Measurements from ENCODE around the gene GPR17.

GPR17 gene

GRCh38 chr2:127642706-127643438, 3.1 kb upstream of the GPR17 start:
- no peak for DNase-seq

- DNase-seq, result no peak
These were observed 2.4 kb upstream of the GPR17 start for GRCh38 chr2:127643439-127644065.

GRCh38 chr2:127644066-127645025, 1.6 kb upstream of the GPR17 start:
- no peak for DNase-seq

DNA sequence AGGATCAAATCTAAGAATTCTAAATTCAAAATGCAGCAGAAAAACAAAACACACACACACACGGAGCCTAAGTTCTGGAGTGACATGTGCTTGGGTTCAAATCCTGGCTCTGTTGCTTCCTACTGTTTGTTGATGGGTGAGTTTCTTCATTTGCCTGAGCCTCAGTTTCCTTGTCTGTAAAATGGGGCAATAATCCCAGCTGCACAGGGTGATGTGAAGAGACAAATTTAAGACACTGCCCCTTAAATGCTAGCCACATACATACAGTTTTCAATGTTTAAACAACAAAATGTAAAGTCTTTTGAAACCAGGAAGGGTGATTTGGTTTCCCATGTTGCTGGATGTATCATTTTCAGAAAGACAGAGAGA, 943 bp upstream of the GPR17 start:
- DNase-seq, result no peak

DNA sequence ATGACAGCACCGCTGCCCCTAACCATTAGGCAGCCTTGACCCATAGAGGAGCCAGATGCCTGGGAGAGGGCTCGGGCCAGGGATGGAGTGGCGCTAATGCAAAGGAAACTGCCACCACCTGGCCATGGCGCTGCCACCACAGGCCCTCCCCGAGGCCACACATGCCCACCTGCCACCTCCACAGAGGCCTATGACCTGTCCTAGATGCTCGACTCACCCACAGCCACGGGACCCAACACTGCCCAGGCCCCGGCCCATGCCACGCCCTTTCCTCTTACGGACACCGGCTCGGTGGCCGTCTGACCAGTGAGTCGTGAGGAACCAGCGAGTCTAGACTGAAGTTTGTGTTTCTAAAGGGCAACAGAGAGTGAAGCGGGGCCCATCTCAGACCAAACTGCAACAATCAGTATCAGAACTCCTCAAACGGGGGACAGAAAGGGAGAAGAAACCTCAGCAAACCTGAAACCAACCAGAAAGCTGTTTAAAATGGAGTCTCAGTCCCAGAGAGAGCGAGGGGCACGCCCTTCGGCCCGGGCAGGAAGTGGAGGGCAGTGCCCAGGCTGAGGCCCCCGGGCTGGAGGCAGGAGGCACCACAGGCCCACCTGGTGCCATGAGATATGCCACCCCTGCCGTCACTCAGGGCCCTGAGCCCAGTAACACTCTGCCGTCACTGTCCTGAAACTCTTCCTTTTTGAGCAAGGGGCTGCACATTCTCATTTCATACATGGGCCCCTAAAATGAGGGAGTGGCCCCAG, 711 bp downstream of the GPR17 start:
- DNase-seq, result no peak

GRCh38 chr2:127647242-127648190, 1.6 kb downstream of the GPR17 start:
- DNase-seq, result no peak

GRCh38 chr2:127648321-127648720, 2.4 kb downstream of the GPR17 start:
- DNase-seq, result no peak

GRCh38 chr2:127649100-127649611, 3.2 kb downstream of the GPR17 start:
- DNase-seq, result peak; percentile 26

DNA sequence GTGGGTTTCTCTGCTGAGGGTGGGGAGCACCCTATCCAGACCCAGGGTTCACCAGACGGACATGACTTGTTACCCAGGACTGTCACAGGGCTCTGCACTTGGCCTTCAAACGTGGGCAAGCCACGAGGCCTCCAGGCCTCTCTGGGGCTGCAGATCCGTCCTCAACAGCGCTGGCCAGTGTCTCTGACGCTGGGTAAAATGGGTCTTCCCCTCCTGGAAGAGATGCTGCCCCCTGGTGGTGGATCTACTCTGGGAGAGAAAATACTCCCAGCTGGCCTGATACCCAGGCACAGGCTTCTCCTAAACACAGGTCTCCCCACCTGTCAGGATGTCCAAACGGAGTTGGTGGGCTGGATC, 3.7 kb downstream of the GPR17 start:
- peak; percentile 96 for DNase-seq

DNA sequence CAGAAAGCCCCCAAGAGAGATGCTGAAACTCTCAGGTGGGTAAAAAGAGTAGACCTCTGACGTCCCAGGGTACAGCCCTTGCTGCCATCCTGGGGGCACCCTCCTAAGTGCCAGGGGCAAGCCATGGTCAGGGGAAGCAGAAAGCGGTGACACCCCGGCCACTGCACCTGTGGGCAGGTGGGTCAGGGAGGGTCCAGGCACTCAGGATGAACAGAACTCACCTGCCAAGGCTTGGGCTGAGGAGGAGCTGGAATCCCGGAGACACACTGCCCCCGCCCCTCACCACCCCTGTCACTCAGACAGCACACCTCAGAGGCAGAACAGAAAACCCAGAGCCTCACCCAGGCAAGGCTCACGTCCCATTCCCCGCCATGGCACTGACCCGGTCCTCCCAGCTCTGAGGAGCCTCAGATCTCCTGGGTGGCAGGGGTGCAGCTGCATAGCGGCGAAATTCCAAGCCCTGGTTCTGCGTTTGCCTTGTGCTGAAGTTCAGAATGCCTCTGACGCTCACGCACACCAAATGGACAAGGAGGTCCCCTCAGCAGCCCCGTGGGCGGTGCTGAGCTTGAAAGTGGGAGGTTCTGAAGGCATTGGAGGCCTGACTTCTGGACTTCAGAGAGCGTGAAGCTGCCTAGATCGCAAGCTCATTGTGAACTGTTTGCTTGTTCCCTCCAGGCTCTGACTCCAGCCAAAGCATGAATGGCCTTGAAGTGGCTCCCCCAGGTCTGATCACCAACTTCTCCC, 4.3 kb downstream of the GPR17 start:
- peak; percentile 21 for DNase-seq

DNA sequence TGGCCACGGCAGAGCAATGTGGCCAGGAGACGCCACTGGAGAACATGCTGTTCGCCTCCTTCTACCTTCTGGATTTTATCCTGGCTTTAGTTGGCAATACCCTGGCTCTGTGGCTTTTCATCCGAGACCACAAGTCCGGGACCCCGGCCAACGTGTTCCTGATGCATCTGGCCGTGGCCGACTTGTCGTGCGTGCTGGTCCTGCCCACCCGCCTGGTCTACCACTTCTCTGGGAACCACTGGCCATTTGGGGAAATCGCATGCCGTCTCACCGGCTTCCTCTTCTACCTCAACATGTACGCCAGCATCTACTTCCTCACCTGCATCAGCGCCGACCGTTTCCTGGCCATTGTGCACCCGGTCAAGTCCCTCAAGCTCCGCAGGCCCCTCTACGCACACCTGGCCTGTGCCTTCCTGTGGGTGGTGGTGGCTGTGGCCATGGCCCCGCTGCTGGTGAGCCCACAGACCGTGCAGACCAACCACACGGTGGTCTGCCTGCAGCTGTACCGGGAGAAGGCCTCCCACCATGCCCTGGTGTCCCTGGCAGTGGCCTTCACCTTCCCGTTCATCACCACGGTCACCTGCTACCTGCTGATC, 4.9 kb downstream of the GPR17 start:
- DNase-seq, result no peak

GRCh38 chr2:127651381-127651809, 5.4 kb downstream of the GPR17 start:
- no peak for DNase-seq

DNA sequence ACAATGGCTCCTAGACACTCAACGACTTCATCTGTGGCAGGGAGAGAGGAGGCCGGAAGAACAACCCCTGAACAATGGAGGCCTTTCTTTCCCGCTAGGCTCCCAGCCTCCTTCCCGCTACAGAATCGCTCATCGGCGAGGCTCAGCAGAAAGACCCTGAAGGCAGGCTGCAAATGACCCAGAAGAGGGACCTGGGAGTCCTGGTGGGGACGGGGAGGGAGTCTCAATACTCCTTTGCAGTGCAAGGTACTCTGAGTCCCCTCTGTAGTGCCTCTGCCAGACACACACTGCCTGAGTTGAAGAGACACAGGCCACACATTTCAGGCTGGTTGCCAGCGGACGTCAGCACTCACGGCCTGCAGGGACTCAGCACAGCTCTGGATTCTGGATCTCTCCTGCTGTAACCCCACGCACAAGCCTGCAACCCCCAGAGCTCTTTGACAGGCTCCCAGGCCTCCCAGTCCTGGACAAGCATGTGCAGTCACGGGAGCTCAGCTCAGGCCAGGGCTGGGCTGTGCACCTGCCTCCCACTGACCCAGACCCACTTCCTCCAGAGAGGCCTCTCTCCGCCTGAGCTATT, 6.1 kb downstream of the GPR17 start:
- DNase-seq, result no peak

GRCh38 chr2:127652786-127653357, 6.9 kb downstream of the GPR17 start:
- DNase-seq, result no peak

DNA sequence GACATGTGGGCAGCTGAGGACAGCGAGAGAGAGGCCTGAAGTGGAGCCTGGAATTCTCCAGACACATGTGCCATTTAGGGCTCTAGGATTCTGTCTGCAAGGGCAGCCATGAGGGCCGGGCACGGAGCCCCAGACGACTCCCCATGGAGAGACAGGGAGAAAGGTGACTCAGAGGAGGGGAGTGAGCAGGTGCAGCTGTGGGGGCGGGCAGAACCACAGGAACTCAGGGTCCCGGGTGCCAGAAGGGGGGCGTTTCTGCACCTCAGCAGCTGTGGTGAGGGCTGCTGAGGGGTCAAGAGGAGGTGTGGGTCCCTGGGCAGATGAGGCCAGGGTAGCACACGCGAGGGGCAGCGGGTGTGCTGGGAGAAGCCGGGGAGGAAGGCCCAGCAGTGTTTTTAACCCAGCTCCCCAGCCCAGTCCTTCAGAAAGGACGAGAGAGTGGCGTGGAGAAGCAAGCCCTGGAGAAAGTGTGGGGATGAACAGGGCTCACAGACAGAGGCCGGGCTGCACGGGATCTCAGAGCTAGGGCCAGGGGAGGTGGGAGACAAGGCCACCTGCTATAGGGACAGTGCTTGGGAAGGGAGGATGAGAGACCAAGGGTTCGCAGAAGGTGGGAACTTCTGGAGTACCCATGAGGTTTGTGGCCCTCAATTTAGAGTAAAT, 7.6 kb downstream of the GPR17 start:
- DNase-seq, result no peak

- no peak for DNase-seq
These were observed 8.3 kb downstream of the GPR17 start for GRCh38 chr2:127654084-127654837.

DNA sequence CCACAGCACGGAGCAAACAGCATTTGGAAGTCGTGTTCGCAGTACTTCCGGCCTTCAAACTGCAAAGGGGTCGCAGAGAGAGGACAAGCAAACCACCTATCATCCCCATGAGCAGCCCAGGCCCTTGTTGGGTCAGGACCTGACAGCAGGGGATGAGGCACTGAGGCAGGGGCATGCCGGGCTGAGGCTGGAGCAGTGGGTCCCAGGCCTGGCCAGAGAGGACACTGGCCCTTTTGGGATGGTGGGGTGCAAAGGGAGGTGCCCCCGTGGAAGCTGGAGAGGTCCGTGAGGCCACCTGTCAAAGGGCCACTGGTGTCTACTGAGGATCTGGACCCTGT, 8.9 kb downstream of the GPR17 start:
- no peak for DNase-seq

Measured in DMS53 (cell line).